ENCODE measurements around the gene BRAT1. TPM values are rescaled to one million over a fixed set of nuclear protein-coding genes. Genes with fewer than 3 reads are reported as not detected.

The BRAT1 gene
- total RNA-seq, 2 experiments from 2014 or later, result 24.1 to 24.5 TPM

- Mint-ChIP-seq H3K9me3 (no peaks in the 10 kb centered on the region), H3K4me3 (peak overlapping the region; percentile 84), H3K4me1 (ENCODE audit: low read depth) (peaks cover 54% of the 10 kb centered on the region), H3K36me3 (ENCODE audit: low read depth) (peaks cover 43% of the 10 kb centered on the region), H3K27ac (peak overlapping the region; percentile 98), H3K27me3 (no peaks in the 10 kb centered on the region)
- H3K27me3 ChIP-seq (ENCODE audit: control insufficient read depth in 1 of 2, insufficient read depth in 2 of 2, low read length in 2 of 2), result no peaks in the 10 kb centered on the region
- no peaks in the 10 kb centered on the region for H3K9me3 ChIP-seq (ENCODE audit: control insufficient read depth in 1 of 2, insufficient read depth in 1 of 2, low read length in 2 of 2)
- H3K4me1 ChIP-seq (ENCODE audit: insufficient read depth, low read length), result peaks cover 71% of the 10 kb centered on the region
- POLR2A ChIA-PET, result interaction anchor here (0.5 to 12.9 kb wide), 9 partner anchors 9 to 1369 kb away, joined by 3 to 218 read pairs (median 4); partner anchors contain the start of gene ZFAND2A
- CTCF ChIA-PET, result interaction anchor here (0.9 to 1.2 kb wide), 2 partner anchors 8 to 88 kb away, joined by 3 to 6 read pairs; no protein-coding TSS in a partner anchor
- peak overlapping the region; percentile 35 for H3K4me3 ChIP-seq (ENCODE audit: low read length)
- peaks cover 47% of the 10 kb centered on the region for H3K36me3 ChIP-seq (ENCODE audit: insufficient read depth, low read length)
- intact Hi-C loops (cut with DNase I, micrococcal nuclease), result loop anchor here (1.0 to 10.0 kb wide), 4 partner anchors 7 to 1295 kb away; partner anchors contain the start of genes BRAT1 (in 1 of the 2) and UNCX (in 1 of the 2)
- ATAC-seq (ENCODE audit: poor library complexity), result peak; percentile 27
- no peak for TF ChIP-seq CTCF (IDR thresholded peaks at IDR 0.05)
- DNase-seq, result peak in 11 of 14 experiments; percentile 44 to 87 (median 60)
- H3K27ac ChIP-seq (ENCODE audit: low read depth in 1 of 2, low read length in 2 of 2), result peak overlapping the region; percentile 88 to 98
Measured at GRCh38 chr7:2529161-2530070, 25.9 kb downstream of the BRAT1 start.

GRCh38 chr7:2528481-2529095 is 26.7 kb downstream of the BRAT1 start:
- Mint-ChIP-seq H3K4me3 (peak overlapping the region; percentile 74), H3K27ac (peak overlapping the region; percentile 98), H3K4me1 (ENCODE audit: low read depth) (peaks cover 54% of the 10 kb centered on the region), H3K27me3 (no peaks in the 10 kb centered on the region), H3K36me3 (ENCODE audit: low read depth) (peaks cover 43% of the 10 kb centered on the region), H3K9me3 (no peaks in the 10 kb centered on the region)
- H3K27me3 ChIP-seq (ENCODE audit: control insufficient read depth in 1 of 2, insufficient read depth in 2 of 2, low read length in 2 of 2), result no peaks in the 10 kb centered on the region
- CTCF ChIA-PET, result interaction anchor here (1.2 kb wide), 1 partner anchor 181 kb away, joined by 4 read pairs; no protein-coding TSS in a partner anchor
- DNase-seq (no peak), ATAC-seq (ENCODE audit: poor library complexity) (no peak)
- peaks cover 55% of the 10 kb centered on the region for H3K36me3 ChIP-seq (ENCODE audit: insufficient read depth, low read length)
- no peaks in the 10 kb centered on the region for H3K9me3 ChIP-seq (ENCODE audit: control insufficient read depth in 1 of 2, insufficient read depth in 1 of 2, low read length in 2 of 2)
- POLR2A ChIA-PET, result interaction anchor here (1.0 to 12.9 kb wide), 7 partner anchors 8 to 1368 kb away, joined by 3 to 218 read pairs (median 5); partner anchors contain the start of genes IQCE and ZFAND2A
- no peak for TF ChIP-seq CTCF (IDR thresholded peaks at IDR 0.05)
- peak overlapping the region; percentile 35 for H3K4me3 ChIP-seq (ENCODE audit: low read length)
- H3K27ac ChIP-seq (ENCODE audit: low read depth in 1 of 2, low read length in 2 of 2), result peak overlapping the region; percentile 88 to 98
- peaks cover 79% of the 10 kb centered on the region for H3K4me1 ChIP-seq (ENCODE audit: insufficient read depth, low read length)
- intact Hi-C loops (cut with DNase I, micrococcal nuclease), result loop anchor here (1.0 to 10.0 kb wide), 3 partner anchors 9 to 1294 kb away; partner anchors contain the start of genes BRAT1 (in 1 of the 2), LFNG (in 1 of the 2) and UNCX (in 1 of the 2)

Measured in CD4-positive, alpha-beta T cell (primary cell).